GM19023 (cell line): Measurements from ENCODE around the gene SMARCD1.

ENCODE experiments used
- ATAC-seq: cut with Tn5 transposase; IDR thresholded peaks from one replicate; pipeline ENCODE4 v1.9.1; 2021; ENCODE audit warnings: mild to moderate bottlenecking, moderate library complexity; ENCODE audit not compliant: unreplicated experiment

The SMARCD1 gene

DNA sequence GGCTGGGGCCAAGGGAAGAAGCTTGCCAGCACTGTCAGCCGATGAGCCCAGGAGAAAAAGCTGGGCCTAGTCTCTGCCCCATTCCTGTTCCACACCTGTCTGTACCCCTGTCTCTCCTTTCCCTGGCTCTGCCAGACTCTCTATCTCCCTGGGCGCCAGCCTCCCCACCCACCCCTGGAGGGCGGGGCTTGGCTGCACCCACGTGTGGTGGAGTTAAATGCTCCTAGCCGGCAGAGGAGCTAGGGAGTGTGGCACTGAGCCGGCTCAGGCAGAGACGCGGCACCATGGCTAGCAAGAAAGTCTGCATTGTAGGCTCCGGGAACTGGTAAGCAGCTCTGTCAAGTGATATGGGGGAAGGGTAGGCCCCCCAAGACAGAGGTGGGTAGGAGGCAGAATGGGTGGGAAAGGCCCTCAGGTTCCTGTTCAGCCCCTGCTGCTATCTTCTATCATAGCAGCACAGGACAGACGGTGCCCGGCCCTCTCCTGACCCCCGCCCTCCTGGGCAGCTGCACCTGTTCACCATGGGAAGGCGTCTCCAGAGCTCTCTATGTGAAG, 18.7 kb downstream of the SMARCD1 start, which contains the start of gene GPD1:
Gene GPD1, plus strand, starts transcription at position 242 of the 555 bp plus-strand sequence. Its CDS starts 43 bp downstream, at position 285.
- ATAC-seq: no peak

DNA sequence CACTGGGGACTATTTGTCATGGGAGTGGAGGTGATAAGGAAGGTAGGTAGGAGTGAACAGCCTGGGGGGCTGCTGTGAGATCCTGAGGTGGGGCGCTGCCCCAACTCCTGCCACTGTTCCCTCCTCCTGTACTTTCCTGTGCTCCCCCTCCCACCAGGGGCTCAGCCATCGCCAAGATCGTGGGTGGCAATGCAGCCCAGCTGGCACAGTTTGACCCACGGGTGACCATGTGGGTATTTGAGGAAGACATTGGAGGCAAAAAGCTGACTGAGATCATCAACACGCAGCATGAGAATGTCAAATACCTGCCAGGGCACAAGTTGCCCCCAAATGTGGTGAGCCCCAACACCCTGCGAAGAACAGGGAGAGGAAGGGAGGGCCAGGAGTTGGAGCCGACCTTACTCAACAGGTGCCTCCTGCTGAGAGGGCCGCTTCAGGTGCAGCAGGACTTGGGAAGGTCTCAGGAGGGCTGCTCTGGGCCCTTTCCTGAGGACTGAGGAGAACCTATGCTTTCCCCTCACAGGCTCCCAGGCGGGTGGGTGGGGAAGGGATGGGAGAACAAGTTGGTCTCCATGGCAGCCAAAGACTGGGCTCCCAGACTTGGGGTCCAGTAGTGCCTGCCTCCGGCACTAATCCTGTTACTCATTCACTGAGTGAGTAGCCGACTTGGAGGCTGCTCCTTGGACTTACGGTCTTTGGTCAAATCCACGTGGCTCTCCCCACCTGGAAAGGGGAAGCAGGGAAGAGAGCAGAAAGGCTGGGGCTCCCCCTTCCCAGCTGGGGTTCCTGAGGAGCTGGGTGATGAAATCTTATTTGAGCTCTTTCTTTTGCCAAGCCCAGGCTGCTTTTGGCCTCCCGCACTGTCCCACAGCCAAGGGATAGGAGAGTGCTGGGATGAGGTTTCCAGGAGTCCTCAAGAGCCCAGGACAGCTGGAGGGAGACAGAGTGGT, 19.6 kb downstream of the SMARCD1 start:
- ATAC-seq: no peak

GRCh38 chr12:50105913-50106450, 20.8 kb downstream of the SMARCD1 start:
- no peak for ATAC-seq

DNA sequence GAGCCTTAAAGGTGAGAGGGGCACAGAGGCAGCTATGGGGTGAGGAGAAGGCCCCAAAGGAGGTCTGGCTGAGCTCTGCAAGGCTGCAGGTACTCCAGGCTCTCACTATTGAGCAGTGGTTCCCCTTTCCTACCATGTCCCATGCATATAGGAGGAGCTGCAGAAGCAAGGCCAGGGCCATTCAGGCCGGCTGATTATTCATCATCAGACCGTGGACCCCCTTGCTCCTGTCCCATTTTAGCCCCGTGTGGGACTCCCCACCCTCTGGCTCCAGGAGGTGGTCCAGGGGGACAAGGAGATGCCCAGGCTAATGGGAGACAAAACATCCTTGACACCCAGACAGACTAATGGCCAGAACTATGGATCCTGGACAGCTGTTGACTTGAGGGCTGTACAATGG, 21.8 kb downstream of the SMARCD1 start:
- ATAC-seq: no peak

GRCh38 chr12:50107416-50108268, 22.5 kb downstream of the SMARCD1 start:
- no peak for ATAC-seq

DNA sequence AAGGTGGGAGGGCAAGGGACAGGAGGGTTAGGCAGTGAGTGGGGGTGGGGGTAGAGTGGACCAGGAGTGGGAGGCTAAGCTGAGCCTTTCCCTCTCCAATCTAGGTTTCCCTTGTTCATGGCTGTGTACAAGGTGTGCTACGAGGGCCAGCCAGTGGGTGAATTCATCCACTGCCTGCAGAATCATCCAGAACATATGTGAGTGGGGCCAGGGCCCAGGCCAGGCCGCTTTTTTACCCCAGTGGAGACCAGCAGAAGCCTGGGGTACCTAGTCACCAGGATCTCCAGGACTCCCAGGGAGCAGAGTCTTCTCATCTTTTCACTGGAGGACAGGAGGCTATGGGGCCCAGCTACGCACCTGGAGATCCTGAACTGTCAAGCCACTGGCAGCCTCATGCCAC, 24.2 kb downstream of the SMARCD1 start:
- ATAC-seq: no peak

DNA sequence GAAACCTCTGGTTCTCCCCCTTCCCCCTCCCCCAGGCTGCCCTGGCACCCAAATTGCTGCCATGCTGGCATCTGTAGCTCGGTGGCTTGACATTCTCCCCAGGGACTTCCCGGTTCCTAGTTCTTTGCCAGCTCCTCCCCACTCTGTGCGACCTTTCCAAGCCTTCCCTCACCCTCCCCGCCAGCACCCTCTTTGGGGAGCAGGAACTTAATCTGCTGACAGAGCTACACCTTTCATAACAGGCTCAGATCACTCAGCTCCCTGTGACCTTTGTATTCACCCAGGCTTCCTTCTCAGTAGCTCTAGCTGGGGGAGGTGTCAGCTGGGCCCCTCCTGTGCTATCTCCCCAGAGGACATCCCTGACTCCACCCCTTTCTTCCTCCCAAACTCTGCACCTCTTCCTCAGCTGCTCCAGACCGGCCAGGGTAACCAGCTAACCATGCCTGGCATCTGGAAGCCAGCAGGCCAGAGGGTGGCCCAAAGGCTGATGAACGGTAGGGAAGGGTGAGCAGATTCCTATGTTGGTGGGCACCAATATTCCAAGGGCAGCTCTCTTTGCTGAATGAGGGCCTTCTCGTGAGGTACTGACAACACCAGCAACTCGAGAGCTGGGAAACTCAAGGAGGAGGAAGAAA, 25.1 kb downstream of the SMARCD1 start:
- ATAC-seq: no peak

DNA sequence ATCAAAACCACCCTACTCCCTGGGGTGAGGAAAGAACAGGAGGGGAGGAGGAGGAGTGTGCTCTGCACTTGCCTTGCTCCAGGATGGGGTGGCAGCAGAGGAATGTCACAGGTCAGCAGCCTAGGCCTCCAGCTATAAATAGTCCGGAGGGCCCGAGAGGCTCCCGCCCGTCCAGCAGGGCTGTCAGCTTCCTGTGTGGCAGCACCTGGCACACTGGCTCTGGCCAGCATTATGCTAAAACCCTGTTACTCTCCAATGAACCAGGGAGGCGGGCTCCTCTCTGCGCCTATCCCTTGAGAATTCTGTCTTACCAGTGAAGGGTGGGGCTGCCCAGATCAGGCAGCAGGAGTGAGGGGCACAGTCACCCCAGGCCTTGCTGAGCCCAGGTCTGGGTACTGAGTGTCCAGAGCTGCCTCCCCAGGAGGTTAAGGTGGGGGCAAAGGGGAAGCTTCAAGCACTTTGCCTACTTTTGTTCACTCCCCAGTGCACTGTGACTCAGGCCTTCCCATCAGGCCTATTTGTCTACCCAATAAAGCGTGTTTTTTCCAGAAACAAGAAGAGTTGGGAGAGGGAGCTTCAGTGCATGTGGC, 25.7 kb downstream of the SMARCD1 start:
- no peak for ATAC-seq

GRCh38 chr12:50111395-50111692, 26.2 kb downstream of the SMARCD1 start:
- peak; percentile 4 for ATAC-seq

DNA sequence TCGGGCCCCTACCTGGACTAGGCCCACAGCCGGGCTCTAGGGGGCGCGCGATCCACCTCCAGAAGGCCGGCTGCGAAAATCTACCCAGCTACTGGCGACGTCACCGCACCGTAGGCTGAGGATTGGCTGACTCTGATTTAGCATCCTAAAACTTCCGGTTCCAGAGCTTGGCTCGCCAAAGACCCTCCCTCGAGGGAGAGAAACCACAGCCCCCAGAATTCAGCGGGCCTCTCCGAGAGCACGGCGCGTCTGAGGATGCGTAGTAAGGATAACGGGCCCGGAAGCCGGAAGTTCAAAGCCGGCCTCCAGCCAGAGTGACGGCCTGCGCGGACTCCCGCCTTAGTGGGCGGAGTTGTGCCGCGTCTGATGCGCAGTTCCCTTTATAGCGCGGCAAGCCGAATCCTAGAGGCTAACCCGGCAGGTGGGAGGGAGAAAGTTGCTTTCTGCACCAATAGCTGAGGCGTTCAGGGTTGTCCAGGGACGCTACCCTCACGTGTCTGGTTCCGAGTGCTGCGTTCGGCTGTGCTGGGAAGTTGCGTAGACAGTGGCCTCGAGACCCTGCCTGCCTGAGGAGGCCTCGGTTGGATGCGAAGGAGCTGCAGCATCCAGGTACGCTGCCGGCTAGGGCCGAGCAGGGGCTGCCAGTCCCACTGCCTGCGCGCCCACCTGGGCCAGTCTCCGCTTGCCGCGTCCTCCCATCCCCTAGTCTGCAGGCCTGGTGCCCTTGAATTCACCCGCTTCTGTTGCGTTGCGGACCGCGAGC, 26.7 kb downstream of the SMARCD1 start, which contains the start of gene COX14:
Gene COX14, plus strand, starts transcription at position 544 of the 763 bp plus-strand sequence. CDS start 7,808 bp downstream, outside the sequence.
- ATAC-seq: peak; percentile 77

- no peak for ATAC-seq
Observed at GRCh38 chr12:50112456-50113218, 27.5 kb downstream of the SMARCD1 start.

DNA sequence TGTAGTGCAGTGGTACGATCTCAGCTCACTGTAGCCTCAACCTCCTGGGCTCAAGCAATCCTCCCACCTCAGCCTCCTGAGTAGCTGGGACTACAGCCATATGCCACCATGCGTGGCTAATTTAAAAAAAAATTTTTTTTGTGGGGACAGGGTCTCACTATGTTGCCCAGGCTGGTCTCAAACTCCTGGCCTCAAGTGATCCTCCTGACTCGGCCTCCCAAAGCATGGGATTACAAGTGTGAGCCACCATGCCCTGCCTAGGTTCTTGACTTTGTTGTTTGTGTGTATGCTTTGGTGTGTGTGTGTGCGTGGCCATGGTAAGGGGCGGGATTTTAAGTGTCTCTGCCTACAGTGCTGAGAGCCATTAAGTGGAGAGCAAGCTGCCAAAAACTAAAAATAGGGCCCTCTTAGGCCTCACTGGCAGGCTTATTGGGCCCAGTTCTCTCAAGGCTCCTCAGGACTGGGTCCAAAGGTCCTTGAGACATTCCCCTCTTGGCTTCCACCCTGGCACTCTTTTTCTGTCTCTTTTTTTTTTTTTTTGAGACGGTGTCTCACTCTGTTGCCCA, 32.0 kb downstream of the SMARCD1 start:
- ATAC-seq: no peak

DNA sequence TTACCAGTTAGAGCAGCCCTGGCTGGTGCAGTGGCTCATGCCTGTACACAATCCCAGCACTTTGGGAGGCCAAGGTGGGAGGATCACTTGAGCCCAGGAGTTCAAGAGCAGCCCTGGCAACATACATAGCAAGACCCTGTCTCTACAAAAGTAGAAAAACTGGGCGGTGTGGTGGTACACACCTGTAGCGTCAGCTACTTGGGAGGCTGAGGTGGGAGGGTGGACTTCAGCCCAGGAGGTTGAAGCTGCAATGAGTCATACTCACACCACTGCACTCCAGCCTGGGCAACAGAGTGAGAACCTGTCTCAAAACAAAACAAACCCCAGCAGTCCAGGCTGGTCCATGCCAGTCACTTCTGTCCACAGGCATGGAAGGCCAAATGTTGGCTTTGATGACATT, 34.2 kb downstream of the SMARCD1 start:
- ATAC-seq: no peak

DNA sequence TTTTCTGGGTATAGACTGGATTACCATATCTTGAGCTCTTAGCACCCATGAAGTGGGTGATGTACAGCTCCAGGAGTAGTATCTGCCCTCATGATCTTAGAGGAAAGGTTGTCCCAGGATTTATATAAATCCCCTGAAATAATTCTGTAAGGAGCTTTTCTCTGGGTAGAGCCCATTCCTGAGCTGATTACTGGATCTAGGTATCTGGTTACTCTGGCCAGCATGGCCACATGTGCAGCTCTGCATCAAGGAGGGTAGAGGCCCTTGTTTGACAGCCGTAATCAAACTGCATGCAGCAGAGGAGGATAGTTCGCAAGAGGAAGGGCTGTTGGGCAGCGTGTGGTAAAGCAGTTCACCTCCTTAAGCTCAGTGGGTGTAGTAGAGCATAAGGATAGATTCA, 35.4 kb downstream of the SMARCD1 start:
- ATAC-seq: no peak

DNA sequence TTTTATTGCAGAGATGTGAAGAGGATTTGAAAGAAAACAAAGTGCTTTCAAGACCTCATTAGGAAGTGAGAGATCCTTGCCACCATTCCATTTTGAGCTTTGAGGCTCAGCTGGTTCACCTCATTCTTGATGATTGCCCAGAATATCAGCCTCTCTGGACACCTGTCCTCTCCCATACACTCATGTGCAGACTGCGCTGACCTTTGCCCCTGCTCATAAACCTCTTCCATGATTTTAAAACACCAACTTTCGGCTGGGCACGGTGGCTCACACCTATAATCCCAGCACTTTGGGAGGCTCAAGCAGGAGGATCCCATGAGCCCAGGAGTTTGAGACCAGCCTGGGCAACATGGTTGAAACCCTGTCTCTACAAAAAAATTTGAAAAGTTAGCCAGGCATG, 35.8 kb downstream of the SMARCD1 start:
- no peak for ATAC-seq

- no peak for ATAC-seq
Observed at GRCh38 chr12:50121641-50122040, 36.5 kb downstream of the SMARCD1 start.

- no peak for ATAC-seq
Observed at GRCh38 chr12:50123203-50123602, 38.1 kb downstream of the SMARCD1 start.

GRCh38 chr12:50127546-50127945, 42.4 kb downstream of the SMARCD1 start:
- no peak for ATAC-seq
